Adrenal gland (tissue), 5 donors: ENCODE data around the gene SMAD9.

ENCODE experiments used
- CTCF ChIP-seq, 6 experiments: fragments of 450-650 bp in 4 of 6; fragments of 200-600 bp in 2 of 6; sonication (generic) in 1 of 6; IDR thresholded peaks; 1 replicate in 5 of 6; 2 replicates in 1 of 6; pipeline versions ENCODE4 v1.5.1 to v1.8.0; 2016 to 2021; ENCODE audit warnings: antibody characterized with exemption in 6 of 6, mild to moderate bottlenecking in 2 of 6, moderate library complexity in 1 of 6
- POLR2A ChIP-seq, 2 donors: fragments of 450-650 bp; IDR thresholded peaks; one replicate each; pipeline ENCODE4 v1.6.1; 2017; ENCODE audit warnings: antibody characterized with exemption in 2 of 2, mild to moderate bottlenecking in 2 of 2, moderate library complexity in 1 of 2
- donor health status: DM: no; HTN: no; CAD: no.

GRCh38 chr13:36839281-36839680 lies 80.8 kb downstream of the SMAD9 start:
- no peak for TF ChIP-seq CTCF (IDR thresholded peaks at IDR 0.05)
- no peak for TF ChIP-seq POLR2A (IDR thresholded peaks at IDR 0.05)
